HepG2 (cell line): ENCODE results near the gene KRT36. TPM values are rescaled to one million over a fixed set of nuclear protein-coding genes. Genes with fewer than 3 reads are reported as not detected.

Experiments
- ATAC-seq: fragments of 200-7000 bp; cut with Tn5 transposase; 3 replicates; pipeline ENCODE4 v1.9.1; 2020; ENCODE audit warnings: mild to moderate bottlenecking, moderate library complexity
- BruUV-seq: library from RNA; stranded (reverse); fragments of 400-500 nt; replicated peaks from 2 replicates; lab custom pipeline; 2021; lab: Mats Ljungman, UMichigan
- CTCF ChIA-PET: fragments of 300-600 bp; formaldehyde crosslinking; extraction: SDS; loops from one replicate; lab custom pipeline; 2021; ENCODE audit warnings: low total read pairs, inconsistent platforms, low intra/inter-chr PET ratio; lab: Yijun Ruan, JAX
- POLR2A ChIA-PET: fragments of 350-600 bp; sonication (Branson Sonifier 250); formaldehyde crosslinking; loops from one replicate; lab custom pipeline; 2020; ENCODE audit warnings: antibody characterized with exemption, inconsistent platforms; lab: Yijun Ruan, JAX
- DNase-seq: peaks from one replicate; pipeline ENCODE4 v3.0.0-alpha.2; 2015; ENCODE audit warnings: low spot score
- FAIRE-seq: peaks from 3 replicates; lab custom pipeline; 2011; peaks lifted over from hg19 to GRCh38; lab: Jason Lieb, UNC
- H2AFZ ChIP-seq: one replicate; pipeline ENCODE4 v1.6.1; 2011; ENCODE audit warnings: low read length, inconsistent platforms
- H3K27ac ChIP-seq: fragments of 300-600 bp; 3 replicates; pipeline ENCODE4 v1.8.0; 2011; ENCODE audit warnings: mixed run types, mild to moderate bottlenecking, mixed read lengths, low read length, inconsistent platforms; ENCODE audit not compliant: insufficient read depth; ENCODE audit errors: extremely low read length
- H3K27me3 ChIP-seq, 2 experiments: fragments of 200-600 bp in 1 of 2; 2 replicates in 1 of 2; 3 replicates in 1 of 2; pipeline versions ENCODE4 v1.6.0 to v1.8.0; 2011; ENCODE audit warnings: low read length in 2 of 2, mild to moderate bottlenecking in 2 of 2, moderate library complexity in 2 of 2, inconsistent platforms in 1 of 2; ENCODE audit not compliant: insufficient read depth in 2 of 2, control insufficient read depth in 1 of 2
- H3K36me3 ChIP-seq, 2 experiments: fragments of 200-600 bp in 1 of 2; replicated peaks in 1 of 2; 2 replicates in 1 of 2; 3 replicates in 1 of 2; pipeline versions ENCODE4 v1.5.1 to v1.8.0; 2011; ENCODE audit warnings: low read length in 2 of 2, inconsistent platforms in 1 of 2; ENCODE audit not compliant: insufficient read depth in 2 of 2, control insufficient read depth in 1 of 2
- H3K4me1 ChIP-seq: 2 replicates; pipeline ENCODE4 v1.5.1; 2012; ENCODE audit warnings: low read length, inconsistent platforms; ENCODE audit not compliant: insufficient read depth
- H3K4me2 ChIP-seq: 2 replicates; pipeline ENCODE4 v1.6.0; 2011; ENCODE audit warnings: low read depth, low read length, inconsistent platforms
- H3K4me3 ChIP-seq, 3 experiments: fragments of 200-600 bp in 1 of 3; sonication (generic), shearing (Covaris generic) in 1 of 3; replicated peaks in 1 of 3; 2 replicates each; pipeline ENCODE4 v1.5.1; 2011 to 2016; ENCODE audit warnings: low read length in 3 of 3, inconsistent platforms in 2 of 3, low read depth in 2 of 3, mild to moderate bottlenecking in 2 of 3, control low read depth in 1 of 3, mixed read lengths in 1 of 3; ENCODE audit not compliant: insufficient read depth in 1 of 3
- H3K79me2 ChIP-seq: one replicate; pipeline ENCODE4 v1.6.1; 2011; ENCODE audit warnings: low read length, inconsistent platforms; ENCODE audit not compliant: insufficient read depth
- H3K9ac ChIP-seq: 2 replicates; pipeline ENCODE4 v1.6.0; 2011; ENCODE audit warnings: mild to moderate bottlenecking, low read depth, low read length, inconsistent platforms; ENCODE audit not compliant: insufficient read depth
- H3K9me3 ChIP-seq: 2 replicates; pipeline ENCODE4 v1.5.1; 2012; ENCODE audit warnings: mild to moderate bottlenecking, low read length
- H4K20me1 ChIP-seq: 2 replicates; pipeline ENCODE4 v1.6.0; 2011; ENCODE audit warnings: inconsistent platforms, mild to moderate bottlenecking, low read length, moderate library complexity; ENCODE audit not compliant: insufficient read depth
- DBP ChIP-seq: sonication (generic); formaldehyde crosslinking; IDR thresholded peaks from 2 replicates; pipeline ENCODE4 v1.4.0; 2020; ENCODE audit warnings: missing genetic modification reagents; ENCODE audit errors: not compliant biosample characterization
- FOSL1 ChIP-seq: sonication (generic); formaldehyde crosslinking; IDR thresholded peaks from 2 replicates; pipeline ENCODE4 v1.9.0; 2021; ENCODE audit warnings: missing genetic modification reagents, borderline replicate concordance
- FOXO4 ChIP-seq: sonication (generic); formaldehyde crosslinking; conservative IDR thresholded peaks from 2 replicates; pipeline ENCODE4 v1.8.1; 2023; ENCODE audit warnings: missing genetic modification reagents
- GLMP ChIP-seq: sonication (generic); formaldehyde crosslinking; IDR thresholded peaks from 2 replicates; pipeline ENCODE4 v1.9.0; 2021; ENCODE audit warnings: missing genetic modification reagents, mild to moderate bottlenecking, borderline replicate concordance
- GTF2F1 ChIP-seq: fragments of 150-350 bp; IDR thresholded peaks from 2 replicates; pipeline ENCODE4 v1.6.1; 2014; ENCODE audit warnings: low read length
- HOXA7 ChIP-seq: sonication (generic); formaldehyde crosslinking; IDR thresholded peaks from 2 replicates; pipeline ENCODE4 v1.8.1; 2022; ENCODE audit warnings: mild to moderate bottlenecking, missing genetic modification reagents, moderate library complexity
- KAT7 ChIP-seq: IDR thresholded peaks from 2 replicates; pipeline ENCODE4 v1.6.1; 2018; ENCODE audit warnings: borderline replicate concordance, missing compliant biosample characterization
- KDM3A ChIP-seq: IDR thresholded peaks from 2 replicates; pipeline ENCODE4 v1.6.1; 2018; ENCODE audit warnings: low read depth, missing compliant biosample characterization
- MXD4 ChIP-seq: IDR thresholded peaks from 2 replicates; pipeline ENCODE4 v1.6.1; 2016; ENCODE audit warnings: mild to moderate bottlenecking, missing biosample characterization, missing genetic modification reagents
- NPAS2 ChIP-seq: sonication (generic); formaldehyde crosslinking; IDR thresholded peaks from 2 replicates; pipeline ENCODE4 v1.8.0; 2022; ENCODE audit warnings: mild to moderate bottlenecking, missing genetic modification reagents, borderline replicate concordance
- REL ChIP-seq: sonication (generic); formaldehyde crosslinking; conservative IDR thresholded peaks from 2 replicates; pipeline ENCODE4 v1.8.0; 2022; ENCODE audit warnings: mild to moderate bottlenecking, missing genetic modification reagents, moderate library complexity
- RFX3 ChIP-seq: IDR thresholded peaks from 2 replicates; pipeline ENCODE4 v1.6.1; 2016; ENCODE audit warnings: missing biosample characterization, missing genetic modification reagents
- SRSF9 ChIP-seq: fragments of 200-400 bp; formaldehyde crosslinking; IDR thresholded peaks from 2 replicates; pipeline ENCODE4 v1.6.1; 2018; ENCODE audit warnings: borderline replicate concordance, mild to moderate bottlenecking, low read depth, low read length; ENCODE audit not compliant: insufficient read depth, poor library complexity, severe bottlenecking
- TFE3 ChIP-seq: IDR thresholded peaks from 2 replicates; pipeline ENCODE4 v1.6.1; 2016
- ZNF362 ChIP-seq: sonication (generic); formaldehyde crosslinking; IDR thresholded peaks from 2 replicates; pipeline ENCODE4 v1.4.0; 2020; ENCODE audit warnings: missing genetic modification reagents, mild to moderate bottlenecking, borderline replicate concordance
- ZNF660 ChIP-seq: sonication (generic); formaldehyde crosslinking; IDR thresholded peaks from 2 replicates; pipeline ENCODE4 v1.5.1; 2020; ENCODE audit warnings: mild to moderate bottlenecking, low read depth, missing genetic modification reagents, borderline replicate concordance
- ZNF772 ChIP-seq: sonication (generic); formaldehyde crosslinking; IDR thresholded peaks from 2 replicates; pipeline ENCODE4 v1.5.0; 2020; ENCODE audit warnings: mild to moderate bottlenecking, missing genetic modification reagents
- ZSCAN31 ChIP-seq: sonication (generic); formaldehyde crosslinking; IDR thresholded peaks from 2 replicates; pipeline ENCODE4 v1.5.0; 2020; ENCODE audit warnings: low read depth, mild to moderate bottlenecking, missing genetic modification reagents
- WGBS: methylation state at CpG from one replicate; pipeline ENCODE4 v1.1.6; 2017; ENCODE audit warnings: low lambda C conversion rate; 5-methylcytosine and 5-hydroxymethylcytosine counted together
- in situ Hi-C: cut with HindIII; loops from 2 replicates; pipeline ENCODE4 v1.10.0; 2017; ENCODE audit warnings: low pct_unique_long_range_greater_than_20kb; ENCODE audit not compliant: extremely low pct_ligation_motif_present
- intact Hi-C: fragments of 100-400 bp; cut with micrococcal nuclease; formaldehyde crosslinking; loops from one replicate; pipeline ENCODE4 v1.10.0; 2022; ENCODE audit not compliant: unreplicated experiment
- polyA plus RNA-seq, 8 experiments: library from polyadenylated mRNA; depleted of rRNA in 3 of 8; stranded (reverse) in 7 of 8; unstranded in 1 of 8; fragments of >200 nt; fragmentation: Illumina TruSeq in 4 of 8; extraction: Trizol in 4 of 8; gene quantifications; 2 replicates each; pipeline versions ENCODE4 v1.2.1 to v1.2.3, GENCODE V29; 2011 to 2016; ENCODE audit warnings: low read depth in 4 of 8, missing spikeins in 1 of 8, mixed read lengths in 1 of 8; ENCODE audit not compliant: insufficient read depth in 1 of 8
- total RNA-seq, 5 experiments: library from RNA; depleted of rRNA; stranded (reverse); fragments of >200 nt; fragmentation: Illumina TruSeq; extraction: Trizol; gene quantifications; 2 replicates each; pipeline ENCODE4 v1.2.3, GENCODE V29; 2016; ENCODE audit warnings: low read depth in 1 of 5

Gene KRT36
- total and polyA plus RNA-seq, 2 of the 13 experiments (the other 11 are each of a cell fraction or from before 2014, with no cell fraction given): not detected

- WGBS: 7% methylated on average over 1 of the region's 1 CpG
- TF ChIP-seq NPAS2 (CRISPR knock-in tag): no peak
- no peak for TF ChIP-seq ZNF660 (CRISPR knock-in tag)
- TF ChIP-seq REL: no peak
- TF ChIP-seq ZNF362 (CRISPR knock-in tag): no peak
- TF ChIP-seq GTF2F1: no peak
- TF ChIP-seq HOXA7 (CRISPR knock-in tag): no peak
- no peak for TF ChIP-seq ZSCAN31 (CRISPR knock-in tag)
- TF ChIP-seq TFE3 (CRISPR knock-in tag): no peak
- TF ChIP-seq FOXO4 (CRISPR knock-in tag): no peak
- no peak for TF ChIP-seq KDM3A (CRISPR knock-in tag)
- TF ChIP-seq GLMP: no peak
- TF ChIP-seq RFX3 (CRISPR knock-in tag): no peak
- TF ChIP-seq ZNF772 (CRISPR knock-in tag): no peak
- TF ChIP-seq FOSL1 (CRISPR knock-in tag): no peak
- TF ChIP-seq MXD4 (CRISPR knock-in tag): no peak
- TF ChIP-seq KAT7 (CRISPR knock-in tag): no peak
- no peak for TF ChIP-seq SRSF9
- TF ChIP-seq DBP (CRISPR knock-in tag): no peak
Observed at GRCh38 chr17:41444186-41444585, 45.5 kb downstream of the KRT36 start.

More at GRCh38 chr17:41444186-41444585, 45.5 kb downstream of the KRT36 start:
- Histone ChIP-seq H3K27me3 (no peaks in the 10 kb centered on the region; a peak in 1 of 5 replicates), H3K27ac (no peak overlapping the region), H3K4me2 (no peak overlapping the region), H3K36me3 (no peaks in the 10 kb centered on the region), H2AFZ (no peak overlapping the region), H3K9me3 (no peaks in the 10 kb centered on the region), H4K20me1 (no peaks in the 10 kb centered on the region), H3K4me1 (peaks cover 6% of the 10 kb centered on the region; the same call in 1 of the 2 replicates), H3K79me2 (no peaks in the 10 kb centered on the region), H3K9ac (no peak overlapping the region), H3K4me3 (no peak overlapping the region)
- ChIA-PET CTCF (no interaction called here), POLR2A (no interaction called here)
- BruUV-seq: no TSS peak
- DNase-seq (no peak), ATAC-seq (peak; percentile 52; the same call in 1 of the 3 replicates), FAIRE-seq (no peak)
- in situ Hi-C loops: no loop called here
- intact Hi-C loops: no loop called here
